Esophagus squamous epithelium (tissue), 4 donors: ENCODE results near the gene DAND5.

ENCODE experiments used
- POLR2A ChIP-seq, 4 donors: fragments of 450-650 bp; IDR thresholded peaks; one replicate each; pipeline ENCODE4 v1.6.1; 2017; ENCODE audit warnings: antibody characterized with exemption in 4 of 4, mild to moderate bottlenecking in 4 of 4, moderate library complexity in 3 of 4
- TF ChIP-seq, protein P1 (sequence below), 6 experiments: fragments of 450-650 bp in 4 of 6; fragments of 200-600 bp in 2 of 6; sonication (generic) in 2 of 6; IDR thresholded peaks; one replicate each; pipeline ENCODE4 v1.5.1; 2016 to 2019; ENCODE audit warnings: antibody characterized with exemption in 6 of 6, mild to moderate bottlenecking in 4 of 6, moderate library complexity in 4 of 6

DNA sequence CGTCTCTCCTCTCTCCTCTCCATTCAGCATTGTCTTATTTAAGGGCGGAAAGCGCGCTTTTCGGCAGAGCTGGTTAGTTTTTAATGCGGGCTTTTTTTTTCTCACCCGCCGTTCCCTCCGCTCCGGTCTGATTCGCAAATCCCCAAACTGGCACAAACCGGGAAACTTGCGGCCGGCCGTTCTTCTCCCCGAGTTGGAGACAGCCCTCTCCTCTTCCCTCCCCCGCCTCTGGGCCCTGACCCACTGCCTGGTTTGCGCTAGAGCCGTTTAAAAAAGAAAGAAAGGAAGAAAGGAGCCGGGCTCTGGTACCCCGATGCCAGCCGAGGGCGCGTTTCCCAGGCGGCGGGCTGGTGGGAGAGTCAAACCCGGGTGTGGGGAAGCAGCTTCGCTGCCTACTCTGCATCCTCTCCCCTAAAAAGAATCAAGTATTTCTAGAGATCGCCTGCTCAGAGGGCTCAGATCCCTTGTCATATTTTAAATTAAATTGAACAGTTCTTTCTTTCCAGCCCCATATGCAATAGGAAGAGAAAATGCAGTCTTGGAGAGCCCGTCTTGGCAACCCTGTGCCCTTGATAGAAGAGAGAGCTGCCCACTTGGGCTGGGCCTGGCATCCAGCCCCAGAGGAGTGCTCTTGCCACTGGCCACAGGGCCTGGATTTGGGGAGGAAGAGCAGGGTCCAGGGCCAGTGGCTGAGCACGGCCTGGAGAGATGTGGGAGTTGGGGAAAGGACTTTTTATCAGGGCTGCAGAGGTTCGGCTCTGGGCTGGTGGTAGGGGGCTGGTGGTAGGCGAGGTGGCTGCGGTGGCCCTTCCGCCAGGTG, 44.9 kb downstream of the DAND5 start:
- TF ChIP-seq, protein P1, sequence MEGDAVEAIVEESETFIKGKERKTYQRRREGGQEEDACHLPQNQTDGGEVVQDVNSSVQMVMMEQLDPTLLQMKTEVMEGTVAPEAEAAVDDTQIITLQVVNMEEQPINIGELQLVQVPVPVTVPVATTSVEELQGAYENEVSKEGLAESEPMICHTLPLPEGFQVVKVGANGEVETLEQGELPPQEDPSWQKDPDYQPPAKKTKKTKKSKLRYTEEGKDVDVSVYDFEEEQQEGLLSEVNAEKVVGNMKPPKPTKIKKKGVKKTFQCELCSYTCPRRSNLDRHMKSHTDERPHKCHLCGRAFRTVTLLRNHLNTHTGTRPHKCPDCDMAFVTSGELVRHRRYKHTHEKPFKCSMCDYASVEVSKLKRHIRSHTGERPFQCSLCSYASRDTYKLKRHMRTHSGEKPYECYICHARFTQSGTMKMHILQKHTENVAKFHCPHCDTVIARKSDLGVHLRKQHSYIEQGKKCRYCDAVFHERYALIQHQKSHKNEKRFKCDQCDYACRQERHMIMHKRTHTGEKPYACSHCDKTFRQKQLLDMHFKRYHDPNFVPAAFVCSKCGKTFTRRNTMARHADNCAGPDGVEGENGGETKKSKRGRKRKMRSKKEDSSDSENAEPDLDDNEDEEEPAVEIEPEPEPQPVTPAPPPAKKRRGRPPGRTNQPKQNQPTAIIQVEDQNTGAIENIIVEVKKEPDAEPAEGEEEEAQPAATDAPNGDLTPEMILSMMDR (IDR thresholded peaks at IDR 0.05) = no peak
- no peak for TF ChIP-seq POLR2A (IDR thresholded peaks at IDR 0.05)
